ENCODE results near the gene TMEM184B.

DNA sequence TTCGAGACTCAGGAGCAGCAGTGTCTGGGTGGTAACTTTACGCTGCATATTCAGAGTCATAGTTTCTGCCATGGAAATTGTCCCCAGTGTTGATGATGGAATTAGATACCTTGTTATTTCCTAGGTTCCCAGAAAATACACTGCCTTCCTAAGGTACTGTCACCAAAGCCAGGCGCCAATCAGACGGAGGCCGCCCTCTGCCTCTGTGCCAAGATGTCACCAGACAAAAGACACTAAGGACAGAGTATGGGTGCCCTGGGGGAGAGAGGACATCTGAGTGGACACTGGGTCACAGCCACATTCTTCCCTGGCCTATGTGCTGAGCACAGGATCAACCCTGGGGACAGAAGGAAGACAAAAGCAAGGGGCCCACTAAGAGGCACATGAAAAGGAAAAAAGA, 102.3 kb downstream of the TMEM184B start:
- TF ChIP-seq, protein P1, sequence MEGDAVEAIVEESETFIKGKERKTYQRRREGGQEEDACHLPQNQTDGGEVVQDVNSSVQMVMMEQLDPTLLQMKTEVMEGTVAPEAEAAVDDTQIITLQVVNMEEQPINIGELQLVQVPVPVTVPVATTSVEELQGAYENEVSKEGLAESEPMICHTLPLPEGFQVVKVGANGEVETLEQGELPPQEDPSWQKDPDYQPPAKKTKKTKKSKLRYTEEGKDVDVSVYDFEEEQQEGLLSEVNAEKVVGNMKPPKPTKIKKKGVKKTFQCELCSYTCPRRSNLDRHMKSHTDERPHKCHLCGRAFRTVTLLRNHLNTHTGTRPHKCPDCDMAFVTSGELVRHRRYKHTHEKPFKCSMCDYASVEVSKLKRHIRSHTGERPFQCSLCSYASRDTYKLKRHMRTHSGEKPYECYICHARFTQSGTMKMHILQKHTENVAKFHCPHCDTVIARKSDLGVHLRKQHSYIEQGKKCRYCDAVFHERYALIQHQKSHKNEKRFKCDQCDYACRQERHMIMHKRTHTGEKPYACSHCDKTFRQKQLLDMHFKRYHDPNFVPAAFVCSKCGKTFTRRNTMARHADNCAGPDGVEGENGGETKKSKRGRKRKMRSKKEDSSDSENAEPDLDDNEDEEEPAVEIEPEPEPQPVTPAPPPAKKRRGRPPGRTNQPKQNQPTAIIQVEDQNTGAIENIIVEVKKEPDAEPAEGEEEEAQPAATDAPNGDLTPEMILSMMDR (IDR thresholded peaks at IDR 0.05) = no peak
- TF ChIP-seq SIN3A (IDR thresholded peaks at IDR 0.05; ENCODE audit: borderline replicate concordance, insufficient read depth, low read depth, low read length) = no peak
- no peak for TF ChIP-seq POLR2AphosphoS5 (IDR thresholded peaks at IDR 0.05; ENCODE audit: low read depth, low read length)

Data from Panc1 (cell line).